DMS153 (cell line): ENCODE results near the gene SLAMF8.

ENCODE experiments used
- DNase-seq: peaks from one replicate; lab custom pipeline; 2025; lab: John Stamatoyannopoulos, UW

Gene SLAMF8

DNA sequence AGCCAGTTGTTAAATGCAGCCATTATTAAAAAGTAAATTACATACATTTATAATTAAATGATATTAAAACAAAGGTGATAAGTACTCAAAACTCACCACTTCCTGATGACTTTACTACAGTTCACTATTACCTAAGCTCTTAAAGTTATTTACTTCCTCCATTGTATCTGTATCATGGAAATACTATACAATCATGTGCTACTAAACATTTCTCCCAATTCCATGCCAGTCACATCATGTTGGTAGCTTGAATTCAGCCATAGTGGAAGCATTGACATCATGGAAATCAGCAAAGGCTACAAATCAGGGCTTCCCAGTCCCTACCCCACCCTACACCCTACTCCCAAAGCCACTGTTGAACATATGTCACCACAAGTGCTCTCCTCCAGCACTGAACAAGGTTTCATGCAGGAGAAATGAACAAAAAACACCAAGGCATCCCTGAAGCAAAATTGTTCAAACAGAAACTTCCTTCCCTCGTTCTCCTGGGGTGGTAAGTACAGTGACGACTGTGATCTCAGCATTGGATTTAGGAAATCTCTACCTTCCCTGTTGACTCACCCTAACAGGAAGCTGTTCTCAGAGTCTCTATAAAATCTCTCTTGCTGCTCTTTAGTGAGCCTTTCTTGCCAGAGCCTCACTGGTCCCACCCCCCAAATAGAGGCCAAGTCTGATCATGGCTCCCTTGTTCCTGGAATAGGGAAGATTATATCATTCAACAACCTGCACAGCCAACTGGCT lies 23.1 kb downstream of the SLAMF8 start:
- DNase-seq = no peak

DNA sequence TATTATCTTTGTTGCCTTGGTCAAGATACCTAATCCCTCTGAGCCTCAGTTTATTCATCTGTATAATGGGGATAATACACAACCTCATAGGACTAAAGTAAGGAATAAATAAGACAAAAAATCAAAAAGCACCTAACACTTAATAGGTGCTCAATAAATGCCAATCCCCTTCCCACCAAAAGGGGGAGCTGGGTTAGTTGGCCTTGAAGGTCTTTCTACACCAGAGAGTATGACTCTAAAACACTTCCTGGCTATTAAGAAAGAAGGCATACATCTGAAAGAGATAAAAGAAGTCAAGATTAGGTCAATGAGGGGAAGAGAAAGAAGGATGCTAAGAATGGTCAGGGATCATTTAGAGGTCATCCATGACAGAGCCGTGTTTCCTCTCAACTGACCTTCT lies 24.7 kb downstream of the SLAMF8 start:
- DNase-seq = no peak

DNA sequence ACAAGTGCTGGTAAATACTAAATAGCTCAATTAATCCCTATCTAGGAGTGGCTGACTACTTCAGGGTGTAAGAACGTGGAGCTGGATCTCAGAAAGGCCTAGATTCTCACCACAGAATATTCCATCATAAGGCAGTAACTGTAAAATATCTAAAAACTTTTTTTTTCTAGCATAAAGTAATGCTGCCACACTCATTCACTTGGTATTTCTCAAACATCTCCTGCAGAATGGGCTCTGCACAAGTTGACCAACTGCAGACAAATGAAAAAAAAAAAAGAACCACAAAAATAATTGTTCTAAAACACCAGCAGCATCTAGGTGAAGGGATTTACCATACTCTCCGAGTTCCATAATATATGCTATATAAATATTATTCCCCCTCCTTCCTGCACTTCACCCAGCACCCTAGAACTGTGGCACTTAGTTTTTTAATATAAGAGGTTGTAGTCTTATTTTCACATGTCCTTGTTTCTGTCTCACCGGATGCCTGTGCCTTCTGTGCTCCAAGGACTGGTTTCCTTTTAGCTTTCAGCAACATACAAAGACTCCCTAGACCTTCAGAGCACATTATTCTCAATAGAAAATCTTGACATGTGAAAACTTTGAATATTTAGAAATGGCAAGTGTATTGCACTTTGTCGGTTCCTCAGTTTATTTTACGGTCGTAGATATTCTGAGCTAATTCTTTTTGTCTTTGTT lies 26.9 kb downstream of the SLAMF8 start:
- no peak for DNase-seq

DNA sequence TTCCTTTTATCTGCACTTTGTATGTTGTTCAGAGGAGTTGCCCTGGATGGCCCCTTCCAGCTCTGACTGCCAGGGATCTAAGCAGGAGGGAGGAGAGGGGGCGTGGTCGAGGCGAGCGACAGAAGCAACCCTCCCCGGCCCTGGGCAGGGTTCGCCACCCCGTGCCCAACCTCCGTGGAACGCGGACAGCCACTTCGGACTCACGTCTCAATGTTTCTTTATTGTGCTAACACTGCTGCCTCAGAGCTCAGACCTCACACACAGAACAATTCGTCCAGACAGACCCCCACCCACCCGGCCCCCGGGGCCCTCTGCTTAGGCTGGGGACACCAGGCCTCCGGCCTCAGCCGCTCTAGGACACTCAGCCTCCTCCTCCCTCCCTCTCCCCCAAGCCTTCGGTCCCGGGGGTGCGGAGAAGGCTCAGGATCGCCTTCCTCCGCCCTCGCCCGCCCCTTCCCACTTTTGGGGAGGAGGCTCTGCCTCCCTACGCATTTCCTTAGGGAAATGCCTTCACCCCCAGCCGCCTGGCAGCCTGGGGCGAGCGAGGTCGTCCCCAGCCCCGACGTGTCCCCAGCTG lies 27.5 kb downstream of the SLAMF8 start:
- DNase-seq = peak; percentile 55

DNA sequence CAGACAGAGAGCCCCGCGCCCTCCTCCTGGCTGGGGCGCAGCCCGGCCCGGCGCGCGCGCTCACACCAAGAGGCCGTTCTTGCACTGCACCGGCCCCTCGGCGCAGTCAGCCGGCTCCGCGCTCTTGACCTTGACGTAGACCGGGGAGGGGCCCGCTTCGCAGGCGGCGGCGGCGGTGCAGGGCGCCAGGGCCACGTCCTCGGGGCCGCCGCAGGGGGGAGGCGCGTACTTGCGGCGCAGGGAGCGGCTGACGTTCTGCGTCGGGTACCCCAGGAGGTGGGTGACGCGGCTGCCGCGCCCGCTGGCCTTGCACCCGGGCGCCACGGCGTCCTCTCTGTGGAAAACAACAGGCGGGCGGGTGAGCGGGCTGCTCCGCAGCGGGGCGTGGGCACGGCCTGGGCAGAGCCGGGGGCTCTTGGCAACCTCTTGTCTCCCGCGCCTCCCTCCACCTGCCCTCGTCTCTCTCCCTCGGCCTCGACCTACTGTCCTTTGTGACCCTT lies 28.1 kb downstream of the SLAMF8 start:
- DNase-seq = peak; percentile 74

DNA sequence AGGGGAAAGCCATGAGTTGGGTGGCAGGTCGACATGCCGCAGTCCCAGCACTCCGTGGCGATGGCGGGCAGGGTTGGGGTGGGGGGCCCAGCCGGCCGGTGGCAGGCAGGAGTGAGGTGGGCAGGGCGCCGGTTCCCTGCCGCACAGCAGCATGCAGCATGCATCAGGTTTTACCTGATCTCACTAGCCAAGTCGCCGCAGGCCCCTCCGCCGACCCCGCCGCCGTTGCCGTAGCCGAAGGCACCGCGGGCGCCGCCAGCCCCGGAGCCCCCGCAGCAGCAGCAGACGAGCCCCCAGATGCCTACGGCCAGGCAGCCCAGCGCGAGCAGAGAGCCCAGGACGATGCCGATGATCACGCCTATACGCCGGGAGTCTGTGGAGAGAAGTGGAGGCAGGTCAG lies 29.0 kb downstream of the SLAMF8 start:
- DNase-seq = no peak

DNA sequence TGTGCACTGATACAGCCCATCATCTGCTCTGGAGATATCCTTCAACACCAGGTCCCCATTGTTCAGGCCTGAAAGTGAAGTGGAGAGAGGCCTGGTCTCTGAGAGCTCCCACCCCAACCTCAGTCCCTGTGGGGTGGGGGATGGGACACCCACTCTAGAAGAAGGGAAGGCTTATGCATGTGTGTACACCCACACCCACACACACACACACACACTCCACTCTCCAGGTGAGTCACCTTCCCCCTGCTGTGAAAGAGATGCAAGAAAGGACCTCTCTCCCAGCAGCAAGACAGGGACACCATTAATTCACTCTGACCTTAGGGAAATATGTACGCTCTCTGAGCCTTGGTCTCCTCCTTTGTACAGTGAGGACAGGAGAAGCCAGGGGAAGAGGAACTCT lies 29.9 kb downstream of the SLAMF8 start:
- no peak for DNase-seq

DNA sequence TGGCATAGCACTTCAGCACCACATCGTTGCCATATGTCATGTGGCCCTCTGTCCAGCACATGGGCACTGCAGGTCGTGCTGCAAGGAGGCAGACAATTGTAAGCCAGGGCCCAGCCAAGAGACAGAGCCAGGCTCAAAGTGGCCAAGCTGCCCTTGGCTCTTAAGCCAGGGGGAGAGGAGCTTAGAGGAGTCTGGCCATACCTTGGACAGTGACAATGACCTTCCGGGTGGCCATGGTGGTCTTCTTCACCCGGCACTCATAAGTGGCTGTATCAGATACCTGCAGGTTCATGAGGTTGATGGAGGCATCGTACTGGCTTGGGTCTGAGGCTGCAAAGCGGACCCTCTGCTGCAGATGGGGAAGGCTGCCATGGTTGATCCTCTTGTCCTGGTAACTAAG lies 31.2 kb downstream of the SLAMF8 start:
- DNase-seq = no peak

DNA sequence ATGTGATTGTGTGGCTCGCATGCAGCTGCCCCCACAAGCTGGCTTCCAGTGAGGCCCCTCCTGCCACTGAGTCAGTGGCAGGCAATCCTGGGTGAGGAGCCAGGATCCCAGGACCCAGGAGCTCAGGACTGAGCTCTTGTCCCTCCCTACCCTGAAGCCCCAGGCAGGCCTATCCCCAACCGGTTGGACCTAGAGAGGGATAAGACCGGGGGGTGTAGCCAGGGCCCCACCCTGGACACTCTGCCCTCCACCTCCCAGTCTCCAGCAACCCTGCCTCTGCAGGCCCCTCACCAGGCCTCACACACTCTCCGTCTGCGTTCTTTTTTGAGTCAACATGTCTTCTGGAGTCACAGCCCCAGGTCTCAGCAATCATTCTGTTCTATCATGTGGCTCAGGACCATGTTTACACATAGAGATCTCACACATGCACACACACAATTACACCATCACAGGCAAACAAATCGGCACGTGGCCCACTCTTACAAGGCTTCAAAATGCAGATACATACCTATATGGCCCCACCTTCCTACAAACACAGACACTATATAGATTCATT lies 33.2 kb downstream of the SLAMF8 start:
- DNase-seq = no peak

DNA sequence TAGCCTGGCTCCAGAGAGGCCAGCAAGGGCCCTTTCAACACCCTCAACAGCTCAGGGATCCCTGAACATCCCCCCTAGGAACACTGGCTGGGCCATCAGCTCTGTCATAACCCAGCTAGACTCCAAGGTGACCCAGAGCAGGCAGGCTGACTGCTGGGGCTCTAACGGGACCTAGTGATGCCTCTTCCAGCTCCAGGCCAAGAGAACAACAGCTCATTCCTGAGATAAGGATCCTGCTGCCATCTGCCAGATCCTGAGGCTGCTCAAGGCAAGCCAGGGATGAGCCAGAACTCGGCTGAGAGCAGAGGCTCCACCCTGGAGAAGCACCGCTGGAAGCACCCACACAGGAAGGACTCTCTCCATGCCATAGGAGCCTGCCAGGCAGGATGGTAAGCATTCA lies 33.8 kb downstream of the SLAMF8 start:
- no peak for DNase-seq

DNA sequence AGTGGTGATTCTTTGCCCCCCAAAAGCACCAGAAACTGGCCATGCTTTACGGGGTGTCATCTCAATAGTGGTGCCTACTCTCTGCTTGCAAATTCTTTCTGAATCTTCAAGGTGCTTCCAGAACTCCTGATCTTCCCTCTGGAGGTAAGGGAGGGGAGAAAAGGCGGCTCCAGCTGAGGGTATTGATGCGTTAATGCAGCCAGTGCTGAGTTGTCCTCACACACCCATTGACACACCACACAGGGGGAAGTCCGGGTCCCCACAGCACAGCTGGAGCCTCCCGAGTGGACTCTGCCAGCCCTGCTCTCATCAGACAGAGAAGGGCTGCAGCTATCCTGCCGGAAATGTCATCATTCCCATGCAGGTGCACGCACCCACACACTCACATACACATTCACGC lies 34.5 kb downstream of the SLAMF8 start:
- DNase-seq = no peak

DNA sequence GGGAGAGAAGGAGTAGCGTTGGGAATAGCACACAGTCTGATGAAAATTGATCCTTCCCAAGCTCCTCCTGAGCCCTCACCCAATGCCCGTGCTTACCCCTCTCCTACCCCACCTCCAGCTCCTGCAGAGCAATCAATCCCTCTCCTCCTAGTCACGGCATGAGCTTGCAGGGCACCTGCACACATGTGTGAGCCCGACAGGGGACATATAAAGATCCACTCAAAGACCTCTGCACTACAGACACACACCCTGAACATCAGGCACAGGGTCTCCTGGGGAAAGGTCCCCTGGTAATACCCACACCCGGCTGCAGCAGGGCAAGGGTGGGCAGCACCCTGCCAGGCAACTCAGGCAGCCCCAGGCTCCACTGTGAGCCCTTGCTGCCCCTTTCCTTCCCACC lies 35.4 kb downstream of the SLAMF8 start:
- DNase-seq = no peak

DNA sequence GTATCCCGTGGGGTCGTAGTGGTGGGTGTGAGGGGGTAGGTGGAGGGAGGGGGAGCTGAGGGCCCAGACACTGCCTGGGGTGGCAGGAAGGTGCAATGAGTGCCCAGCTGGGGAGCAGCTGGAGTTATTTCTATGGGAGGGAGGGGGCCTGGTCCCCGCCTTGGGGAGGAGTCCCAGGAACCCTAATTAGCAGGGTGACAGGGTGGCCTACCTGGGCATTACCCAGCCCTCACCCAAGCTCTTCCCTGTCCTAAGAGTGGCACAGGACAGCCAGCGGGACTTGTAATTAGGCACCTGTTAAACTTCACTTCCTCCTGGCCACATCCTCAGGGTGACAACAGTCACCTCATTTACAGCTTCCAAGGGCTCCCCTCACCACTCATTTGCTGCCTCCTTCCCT lies 35.9 kb downstream of the SLAMF8 start, which contains the start of gene VSIG8:
Gene VSIG8 (minus strand): TSS at position 101 of the 400 bp plus-strand sequence. CDS start 136 bp downstream, outside the sequence.
- DNase-seq = no peak

DNA sequence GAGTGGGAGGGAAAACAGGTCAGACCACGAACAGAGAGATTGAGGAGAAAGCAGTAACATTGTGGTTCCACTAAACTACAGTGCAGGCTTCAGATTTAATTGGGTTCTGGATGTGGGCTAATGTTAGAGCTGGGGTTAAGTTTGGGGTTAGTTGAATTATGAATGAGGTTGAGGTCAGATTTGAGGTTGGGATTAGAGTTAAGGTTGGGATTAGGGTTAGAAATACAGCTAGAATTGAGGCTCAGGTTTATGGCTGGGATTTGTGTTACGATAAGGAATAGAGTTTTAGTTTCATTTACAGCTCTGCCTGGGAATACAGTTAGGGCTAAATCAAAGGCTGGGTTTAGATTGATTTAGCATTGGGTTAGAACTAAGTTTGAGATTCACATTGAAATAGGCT lies 37.6 kb downstream of the SLAMF8 start:
- DNase-seq = no peak

DNA sequence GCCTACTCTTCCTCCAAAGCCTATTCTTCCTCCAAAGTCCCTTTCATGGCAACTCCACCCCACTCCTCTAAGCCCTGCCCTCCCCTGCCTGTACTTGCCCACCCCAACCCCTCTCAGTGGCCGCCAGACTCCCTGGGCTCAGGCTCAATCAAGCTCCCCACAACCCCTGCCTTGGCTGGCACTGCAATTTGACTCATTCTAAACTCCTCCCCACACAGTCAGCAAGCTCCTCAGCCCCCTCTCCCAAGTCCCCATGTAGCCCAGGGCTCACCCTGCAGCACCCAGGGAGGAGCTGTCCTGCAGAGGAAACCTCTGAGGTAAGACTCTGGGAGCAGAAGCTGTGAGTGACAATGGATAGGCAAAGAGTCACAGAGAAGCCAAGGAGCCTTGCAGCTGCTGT lies 39.4 kb downstream of the SLAMF8 start:
- no peak for DNase-seq

DNA sequence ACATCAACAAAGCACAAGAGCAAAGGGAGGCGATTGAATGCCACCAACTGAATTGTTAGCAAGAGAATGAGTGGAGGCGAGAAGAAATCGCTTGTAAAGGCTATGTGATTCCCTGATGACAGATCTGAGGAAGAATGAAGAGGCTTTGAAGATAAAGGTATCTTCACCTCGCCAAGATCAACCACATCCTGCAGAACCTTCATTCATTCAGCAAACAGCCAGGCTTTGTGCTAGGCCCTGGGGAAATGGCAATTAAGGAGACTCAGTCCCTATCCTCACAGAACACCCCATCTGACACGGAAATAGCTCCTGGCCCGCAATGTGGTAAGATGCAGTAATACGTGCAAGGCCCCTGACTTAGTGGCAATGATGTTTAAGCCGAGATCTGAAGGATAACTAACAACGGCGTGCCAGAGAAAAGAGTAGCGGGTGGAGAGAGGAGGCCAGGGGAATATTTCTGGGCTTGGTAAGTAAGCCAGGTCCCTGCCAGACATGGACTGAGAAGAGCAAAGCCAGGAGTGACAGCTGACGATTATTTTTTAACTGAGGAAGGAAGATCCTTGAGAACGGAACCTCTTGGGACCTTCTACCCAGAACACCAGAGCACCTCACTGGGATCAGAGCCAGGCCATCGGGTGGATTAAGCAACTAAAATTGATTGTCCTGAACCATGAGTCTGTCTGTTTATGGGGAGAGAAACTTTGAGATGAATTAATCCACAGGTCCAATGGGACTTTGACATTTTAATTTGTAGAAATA lies 40.4 kb downstream of the SLAMF8 start:
- DNase-seq = no peak

DNA sequence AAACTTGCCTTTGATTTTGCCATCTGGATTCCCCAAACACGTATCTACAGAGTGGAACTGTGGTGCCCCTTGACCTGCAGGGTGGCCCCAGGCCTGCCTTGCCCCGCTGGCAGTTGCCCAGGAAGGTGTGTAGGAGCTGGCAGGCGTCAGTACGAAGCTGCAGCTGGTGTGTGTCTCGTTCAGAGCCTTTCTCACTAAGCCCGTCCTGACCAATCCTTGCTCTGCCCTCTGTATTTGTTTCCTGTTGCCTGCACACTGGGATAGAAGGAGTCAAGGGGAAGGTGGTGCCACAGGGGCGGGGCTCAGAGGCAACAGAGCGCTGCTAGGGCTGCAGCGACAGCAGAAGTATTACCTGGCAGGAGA lies 41.0 kb downstream of the SLAMF8 start:
- peak; percentile 99 for DNase-seq

DNA sequence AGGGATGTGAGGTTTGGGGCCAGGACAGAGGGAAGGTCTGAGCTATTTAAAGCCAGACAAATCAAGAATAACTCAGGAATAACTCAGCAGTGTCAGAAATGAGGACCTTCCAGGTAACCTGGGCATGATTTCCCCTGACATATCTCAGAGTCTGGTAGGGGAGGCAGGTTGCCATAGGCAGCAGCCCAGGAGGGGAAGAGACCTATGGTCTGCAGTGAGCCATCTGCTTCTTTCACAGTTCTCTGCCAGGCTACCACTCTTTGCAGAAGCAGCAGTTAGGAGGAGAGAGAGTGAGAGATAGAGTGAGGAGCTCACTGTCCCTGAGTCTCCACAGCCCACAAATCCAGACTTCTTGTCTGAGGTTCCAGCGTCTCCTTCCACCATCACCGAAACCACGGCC lies 42.1 kb downstream of the SLAMF8 start:
- no peak for DNase-seq

DNA sequence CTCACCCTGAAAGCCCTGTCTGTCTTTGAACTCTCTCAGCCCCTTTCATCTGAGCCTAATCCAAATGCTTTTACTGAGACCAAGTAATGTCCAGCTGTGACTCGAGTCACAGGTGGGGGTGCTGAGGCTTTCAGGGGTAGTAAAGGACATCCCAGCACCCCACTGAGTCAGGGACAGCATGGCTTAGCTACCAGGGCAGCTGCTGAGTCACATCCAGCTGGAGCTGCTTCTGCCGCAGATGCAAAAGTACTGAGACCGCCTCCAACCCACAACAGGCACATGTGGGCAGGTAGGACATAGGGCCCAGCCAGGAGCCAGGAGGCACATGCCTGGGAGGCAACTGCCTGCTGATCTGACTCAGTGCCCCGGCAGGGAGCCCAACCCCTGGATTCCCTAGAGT lies 42.5 kb downstream of the SLAMF8 start:
- no peak for DNase-seq

DNA sequence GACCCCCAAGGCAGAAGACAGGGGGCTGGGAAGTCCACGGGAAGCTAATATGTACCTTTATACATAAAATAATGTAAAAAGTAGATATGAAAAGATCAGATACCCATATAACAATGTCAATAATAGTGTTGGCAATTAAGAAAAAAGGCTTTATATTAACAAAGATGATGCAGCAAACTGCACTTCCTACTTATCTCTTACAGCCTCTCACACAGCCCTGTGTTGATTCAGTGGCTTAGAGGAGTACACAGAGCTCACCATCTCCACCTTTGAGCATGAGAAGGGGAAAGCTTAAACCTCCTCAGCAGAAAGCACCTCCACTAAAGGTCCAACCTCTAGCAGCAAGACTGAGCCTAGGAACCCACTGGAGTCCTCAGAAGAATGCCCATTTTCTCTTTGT lies 42.9 kb downstream of the SLAMF8 start:
- DNase-seq = no peak

DNA sequence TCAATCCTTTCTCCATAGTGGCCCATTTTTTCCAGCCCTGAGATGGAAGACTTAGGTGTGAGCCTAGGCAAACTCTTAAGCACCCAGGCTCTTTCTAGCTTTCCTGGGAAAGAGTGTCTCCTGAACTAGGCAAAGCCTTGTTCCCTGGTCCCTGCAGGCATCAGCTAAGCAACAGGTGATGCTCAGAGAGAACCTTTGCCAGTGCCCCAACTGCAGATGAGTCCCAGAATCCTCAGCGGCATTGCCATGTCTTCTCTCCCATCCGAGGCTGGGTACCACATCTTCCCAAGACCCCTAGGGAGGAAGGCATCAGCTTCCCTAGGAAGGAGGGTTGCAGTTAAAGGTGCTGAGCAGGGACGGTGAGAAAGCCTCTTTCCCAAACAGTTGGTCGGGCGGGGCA lies 44.0 kb downstream of the SLAMF8 start:
- DNase-seq = no peak

DNA sequence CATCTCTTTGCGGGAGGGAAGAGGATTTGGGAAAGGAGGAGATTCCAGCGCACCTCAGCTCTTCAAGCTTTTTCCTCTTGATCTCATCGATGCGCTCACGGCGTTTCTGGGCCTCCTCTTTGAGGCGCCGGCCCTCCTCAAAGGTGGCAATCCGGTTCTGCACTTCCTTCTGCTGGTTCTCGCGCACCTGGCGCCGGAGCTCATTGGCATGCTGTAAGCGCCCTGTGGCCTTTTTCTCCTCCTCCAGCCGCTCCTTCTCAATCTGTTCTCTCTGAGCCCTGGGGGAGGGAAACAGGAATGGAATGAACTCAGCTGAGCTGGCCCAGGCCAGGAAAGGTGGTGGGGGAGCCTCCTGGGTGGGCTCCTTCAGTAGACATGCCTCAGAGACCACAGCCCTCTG lies 46.2 kb downstream of the SLAMF8 start:
- no peak for DNase-seq
